HepG2 (cell line): ENCODE data around the gene FGGY. TPM values are rescaled to one million over a fixed set of nuclear protein-coding genes. Genes with fewer than 3 reads are reported as not detected.
A peak's percentile ranks its signal among the peaks of the same experiment; 100 is the strongest.

Source experiments
- ATAC-seq: fragments of 200-7000 bp; cut with Tn5 transposase; 3 replicates; pipeline ENCODE4 v1.9.1; 2020; ENCODE audit warnings: mild to moderate bottlenecking, moderate library complexity
- BruUV-seq: library from RNA; stranded (reverse); fragments of 400-500 nt; replicated peaks from 2 replicates; lab custom pipeline; 2021; lab: Mats Ljungman, UMichigan
- CTCF ChIA-PET: fragments of 300-600 bp; formaldehyde crosslinking; extraction: SDS; loops from one replicate; lab custom pipeline; 2021; ENCODE audit warnings: low total read pairs, inconsistent platforms, low intra/inter-chr PET ratio; lab: Yijun Ruan, JAX
- POLR2A ChIA-PET: fragments of 350-600 bp; sonication (Branson Sonifier 250); formaldehyde crosslinking; loops from one replicate; lab custom pipeline; 2020; ENCODE audit warnings: antibody characterized with exemption, inconsistent platforms; lab: Yijun Ruan, JAX
- DNase-seq: peaks from one replicate; pipeline ENCODE4 v3.0.0-alpha.2; 2015; ENCODE audit warnings: low spot score
- FAIRE-seq: peaks from 3 replicates; lab custom pipeline; 2011; peaks lifted over from hg19 to GRCh38; lab: Jason Lieb, UNC
- H2AFZ ChIP-seq: one replicate; pipeline ENCODE4 v1.6.1; 2011; ENCODE audit warnings: low read length, inconsistent platforms
- H3K27ac ChIP-seq: fragments of 300-600 bp; 3 replicates; pipeline ENCODE4 v1.8.0; 2011; ENCODE audit warnings: mixed run types, mild to moderate bottlenecking, mixed read lengths, low read length, inconsistent platforms; ENCODE audit not compliant: insufficient read depth; ENCODE audit errors: extremely low read length
- H3K27me3 ChIP-seq, 2 experiments: fragments of 200-600 bp in 1 of 2; 2 replicates in 1 of 2; 3 replicates in 1 of 2; pipeline versions ENCODE4 v1.6.0 to v1.8.0; 2011; ENCODE audit warnings: low read length in 2 of 2, mild to moderate bottlenecking in 2 of 2, moderate library complexity in 2 of 2, inconsistent platforms in 1 of 2; ENCODE audit not compliant: insufficient read depth in 2 of 2, control insufficient read depth in 1 of 2
- H3K36me3 ChIP-seq, 2 experiments: fragments of 200-600 bp in 1 of 2; replicated peaks in 1 of 2; 2 replicates in 1 of 2; 3 replicates in 1 of 2; pipeline versions ENCODE4 v1.5.1 to v1.8.0; 2011; ENCODE audit warnings: low read length in 2 of 2, inconsistent platforms in 1 of 2; ENCODE audit not compliant: insufficient read depth in 2 of 2, control insufficient read depth in 1 of 2
- H3K4me1 ChIP-seq: 2 replicates; pipeline ENCODE4 v1.5.1; 2012; ENCODE audit warnings: low read length, inconsistent platforms; ENCODE audit not compliant: insufficient read depth
- H3K4me2 ChIP-seq: 2 replicates; pipeline ENCODE4 v1.6.0; 2011; ENCODE audit warnings: low read depth, low read length, inconsistent platforms
- H3K4me3 ChIP-seq, 3 experiments: fragments of 200-600 bp in 1 of 3; sonication (generic), shearing (Covaris generic) in 1 of 3; replicated peaks in 1 of 3; 2 replicates each; pipeline ENCODE4 v1.5.1; 2011 to 2016; ENCODE audit warnings: low read length in 3 of 3, inconsistent platforms in 2 of 3, low read depth in 2 of 3, mild to moderate bottlenecking in 2 of 3, control low read depth in 1 of 3, mixed read lengths in 1 of 3; ENCODE audit not compliant: insufficient read depth in 1 of 3
- H3K79me2 ChIP-seq: one replicate; pipeline ENCODE4 v1.6.1; 2011; ENCODE audit warnings: low read length, inconsistent platforms; ENCODE audit not compliant: insufficient read depth
- H3K9ac ChIP-seq: 2 replicates; pipeline ENCODE4 v1.6.0; 2011; ENCODE audit warnings: mild to moderate bottlenecking, low read depth, low read length, inconsistent platforms; ENCODE audit not compliant: insufficient read depth
- H3K9me3 ChIP-seq: 2 replicates; pipeline ENCODE4 v1.5.1; 2012; ENCODE audit warnings: mild to moderate bottlenecking, low read length
- H4K20me1 ChIP-seq: 2 replicates; pipeline ENCODE4 v1.6.0; 2011; ENCODE audit warnings: inconsistent platforms, mild to moderate bottlenecking, low read length, moderate library complexity; ENCODE audit not compliant: insufficient read depth
- ZHX2 ChIP-seq, 2 experiments: sonication (generic) in 1 of 2; formaldehyde crosslinking in 1 of 2; IDR thresholded peaks; 2 replicates each; pipeline versions ENCODE4 v1.6.1 to v1.9.0; 2014 to 2022; ENCODE audit warnings: antibody characterized with exemption in 1 of 2, borderline replicate concordance in 1 of 2, inconsistent platforms in 1 of 2, low read depth in 1 of 2, missing genetic modification reagents in 1 of 2
- ZNF124 ChIP-seq: sonication (generic); formaldehyde crosslinking; IDR thresholded peaks from 2 replicates; pipeline ENCODE4 v1.4.0; 2020; ENCODE audit warnings: missing genetic modification reagents
- ZNF180 ChIP-seq: sonication (generic); formaldehyde crosslinking; IDR thresholded peaks from 2 replicates; pipeline ENCODE4 v1.4.0; 2020; ENCODE audit warnings: low read depth, missing genetic modification reagents, borderline replicate concordance
- ZNF44 ChIP-seq: sonication (generic); formaldehyde crosslinking; IDR thresholded peaks from 2 replicates; pipeline ENCODE4 v1.5.1; 2020; ENCODE audit warnings: mild to moderate bottlenecking, missing genetic modification reagents
- ZNF543 ChIP-seq: sonication (generic); formaldehyde crosslinking; IDR thresholded peaks from 2 replicates; pipeline ENCODE4 v1.4.0; 2020; ENCODE audit warnings: mild to moderate bottlenecking, missing genetic modification reagents
- ZNF782 ChIP-seq: sonication (generic); formaldehyde crosslinking; IDR thresholded peaks from 2 replicates; pipeline ENCODE4 v1.4.0; 2020; ENCODE audit warnings: missing genetic modification reagents, mild to moderate bottlenecking, borderline replicate concordance
- WGBS: methylation state at CpG from one replicate; pipeline ENCODE4 v1.1.6; 2017; ENCODE audit warnings: low lambda C conversion rate; 5-methylcytosine and 5-hydroxymethylcytosine counted together
- in situ Hi-C: cut with HindIII; loops from 2 replicates; pipeline ENCODE4 v1.10.0; 2017; ENCODE audit warnings: low pct_unique_long_range_greater_than_20kb; ENCODE audit not compliant: extremely low pct_ligation_motif_present
- intact Hi-C: fragments of 100-400 bp; cut with micrococcal nuclease; formaldehyde crosslinking; loops from one replicate; pipeline ENCODE4 v1.10.0; 2022; ENCODE audit not compliant: unreplicated experiment
- polyA plus RNA-seq, 8 experiments: library from polyadenylated mRNA; depleted of rRNA in 3 of 8; stranded (reverse) in 7 of 8; unstranded in 1 of 8; fragments of >200 nt; fragmentation: Illumina TruSeq in 4 of 8; extraction: Trizol in 4 of 8; gene quantifications; 2 replicates each; pipeline versions ENCODE4 v1.2.1 to v1.2.3, GENCODE V29; 2011 to 2016; ENCODE audit warnings: low read depth in 4 of 8, missing spikeins in 1 of 8, mixed read lengths in 1 of 8; ENCODE audit not compliant: insufficient read depth in 1 of 8
- total RNA-seq, 5 experiments: library from RNA; depleted of rRNA; stranded (reverse); fragments of >200 nt; fragmentation: Illumina TruSeq; extraction: Trizol; gene quantifications; 2 replicates each; pipeline ENCODE4 v1.2.3, GENCODE V29; 2016; ENCODE audit warnings: low read depth in 1 of 5

The FGGY gene
- total and polyA plus RNA-seq, 2 of the 13 experiments (the other 11 are each of a cell fraction or from before 2014, with no cell fraction given), result 15.7 to 27.5 TPM

- Histone ChIP-seq H3K4me2 (peak overlapping the region; percentile 71), H3K27ac (peak overlapping the region; percentile 73), H3K9me3 (peaks cover 1% of the 10 kb centered on the region; the same call in 1 of the 2 replicates), H3K36me3 (no peaks in the 10 kb centered on the region), H3K27me3 (no peaks in the 10 kb centered on the region), H3K9ac (peak overlapping the region; percentile 55; the same call in 1 of the 2 replicates), H2AFZ (no peak overlapping the region), H4K20me1 (no peaks in the 10 kb centered on the region), H3K4me3 (peak overlapping the region in 1 of 3 experiments; percentile 34; a peak in 1 of 6 replicates), H3K4me1 (peaks cover 41% of the 10 kb centered on the region), H3K79me2 (no peaks in the 10 kb centered on the region)
- BruUV-seq, result no TSS peak
- no peak for DNase-seq
- no peak for ATAC-seq
- POLR2A ChIA-PET, result interaction anchor here (1.8 kb wide), 1 partner anchor 29 kb away, joined by 13 read pairs; no protein-coding TSS in a partner anchor
- WGBS, result 100% methylated on average over 1 of the region's 1 CpG
- in situ Hi-C loops, result no loop called here
- FAIRE-seq, result no peak
- CTCF ChIA-PET, result no interaction called here
- intact Hi-C loops, result no loop called here
- TF ChIP-seq ZNF124 (CRISPR knock-in tag) (no peak), ZNF782 (CRISPR knock-in tag) (no peak), ZNF180 (CRISPR knock-in tag) (no peak), ZHX2 (IDR thresholded peaks at IDR 0.05; ENCODE audit: low read depth) (no peak), ZHX2 (CRISPR knock-in tag; IDR thresholded peaks at IDR 0.05; ENCODE audit: borderline replicate concordance) (no peak), ZNF44 (CRISPR knock-in tag) (no peak), ZNF543 (CRISPR knock-in tag) (no peak)
Measured at GRCh38 chr1:59730302-59730701, 433.4 kb downstream of the FGGY start.
